ENCODE measurements around the gene YIF1B.

DNA sequence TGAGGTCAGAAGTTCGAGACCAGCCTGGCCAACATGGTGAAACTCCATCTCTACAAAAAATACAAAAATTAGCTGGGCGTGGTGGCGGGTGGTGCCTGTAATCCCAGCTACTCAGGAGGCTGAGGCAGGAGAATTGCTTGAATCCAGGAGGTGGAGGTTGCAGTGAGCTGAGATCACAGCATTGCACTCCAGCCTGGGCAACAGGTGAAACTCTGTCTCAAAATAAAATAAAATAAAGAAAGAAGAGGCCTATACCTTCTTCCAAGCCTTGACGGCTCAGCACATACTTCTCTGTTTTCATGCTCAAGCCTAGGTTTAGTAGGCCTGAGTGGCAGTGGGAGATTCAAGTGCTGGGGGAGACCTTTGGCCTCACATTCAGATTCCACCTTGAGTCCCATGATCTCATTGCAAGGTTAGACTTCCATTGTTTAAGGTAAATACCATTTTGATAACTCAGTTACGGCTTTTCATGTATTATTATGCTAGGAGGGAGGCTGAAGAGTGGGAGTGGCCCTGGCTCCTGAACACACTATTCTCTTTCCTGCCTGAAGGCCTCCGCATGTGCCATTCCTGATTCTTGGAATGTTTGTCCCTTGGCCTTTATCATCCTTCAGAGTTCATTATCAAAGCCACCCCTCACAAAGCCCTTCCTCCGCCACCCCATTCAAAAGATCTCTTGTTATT, 53.0 kb downstream of the YIF1B start:
- TF ChIP-seq, protein P1, sequence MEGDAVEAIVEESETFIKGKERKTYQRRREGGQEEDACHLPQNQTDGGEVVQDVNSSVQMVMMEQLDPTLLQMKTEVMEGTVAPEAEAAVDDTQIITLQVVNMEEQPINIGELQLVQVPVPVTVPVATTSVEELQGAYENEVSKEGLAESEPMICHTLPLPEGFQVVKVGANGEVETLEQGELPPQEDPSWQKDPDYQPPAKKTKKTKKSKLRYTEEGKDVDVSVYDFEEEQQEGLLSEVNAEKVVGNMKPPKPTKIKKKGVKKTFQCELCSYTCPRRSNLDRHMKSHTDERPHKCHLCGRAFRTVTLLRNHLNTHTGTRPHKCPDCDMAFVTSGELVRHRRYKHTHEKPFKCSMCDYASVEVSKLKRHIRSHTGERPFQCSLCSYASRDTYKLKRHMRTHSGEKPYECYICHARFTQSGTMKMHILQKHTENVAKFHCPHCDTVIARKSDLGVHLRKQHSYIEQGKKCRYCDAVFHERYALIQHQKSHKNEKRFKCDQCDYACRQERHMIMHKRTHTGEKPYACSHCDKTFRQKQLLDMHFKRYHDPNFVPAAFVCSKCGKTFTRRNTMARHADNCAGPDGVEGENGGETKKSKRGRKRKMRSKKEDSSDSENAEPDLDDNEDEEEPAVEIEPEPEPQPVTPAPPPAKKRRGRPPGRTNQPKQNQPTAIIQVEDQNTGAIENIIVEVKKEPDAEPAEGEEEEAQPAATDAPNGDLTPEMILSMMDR (IDR thresholded peaks at IDR 0.05), result no peak
- no peak for TF ChIP-seq POLR2A (IDR thresholded peaks at IDR 0.05)
